Cerebellar cortex (tissue), 1 donor: ENCODE results near the gene PCDHGB3.

Experiments used
- DNase-seq: peaks from one replicate; pipeline ENCODE4 v3.0.0-alpha.2; 2015; ENCODE audit warnings: low spot score

PCDHGB3 gene

DNA sequence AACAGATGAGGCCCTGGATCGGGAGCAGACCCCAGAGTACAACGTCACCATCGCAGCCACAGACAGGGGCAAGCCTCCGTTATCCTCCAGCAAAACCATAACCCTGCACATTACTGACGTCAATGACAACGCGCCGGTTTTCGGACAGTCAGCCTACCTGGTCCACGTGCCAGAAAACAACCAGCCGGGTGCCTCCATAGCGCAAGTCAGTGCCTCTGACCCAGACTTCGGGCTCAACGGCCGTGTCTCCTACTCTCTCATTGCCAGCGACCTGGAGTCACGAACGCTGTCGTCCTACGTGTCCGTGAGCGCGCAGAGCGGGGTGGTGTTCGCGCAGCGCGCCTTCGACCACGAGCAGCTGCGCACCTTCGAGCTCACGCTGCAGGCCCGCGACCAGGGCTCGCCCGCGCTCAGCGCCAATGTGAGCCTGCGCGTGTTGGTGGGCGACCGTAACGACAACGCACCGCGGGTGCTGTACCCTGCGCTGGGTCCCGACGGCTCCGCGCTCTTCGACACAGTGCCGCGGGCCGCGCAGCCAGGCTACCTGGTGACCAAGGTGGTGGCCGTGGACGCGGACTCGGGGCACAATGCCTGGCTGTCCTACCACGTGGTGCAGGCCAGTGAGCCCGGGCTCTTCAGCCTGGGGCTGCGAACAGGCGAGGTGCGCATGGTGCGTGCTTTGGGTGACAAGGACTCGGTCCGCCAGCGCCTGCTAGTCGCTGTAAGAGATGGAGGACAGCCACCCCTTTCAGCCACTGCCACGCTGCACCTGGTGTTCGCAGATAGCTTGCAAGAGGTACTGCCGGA lies 49.2 kb downstream of the PCDHGB3 start:
- DNase-seq: no peak

- DNase-seq: no peak
These were observed 50.9 kb downstream of the PCDHGB3 start, which contains the start of gene PCDHGA11 for GRCh38 chr5:141420855-141421488. PCDHGA11 (plus strand) TSS chr5:141421051; CDS start chr5:141421228, 177 bp downstream.

DNA sequence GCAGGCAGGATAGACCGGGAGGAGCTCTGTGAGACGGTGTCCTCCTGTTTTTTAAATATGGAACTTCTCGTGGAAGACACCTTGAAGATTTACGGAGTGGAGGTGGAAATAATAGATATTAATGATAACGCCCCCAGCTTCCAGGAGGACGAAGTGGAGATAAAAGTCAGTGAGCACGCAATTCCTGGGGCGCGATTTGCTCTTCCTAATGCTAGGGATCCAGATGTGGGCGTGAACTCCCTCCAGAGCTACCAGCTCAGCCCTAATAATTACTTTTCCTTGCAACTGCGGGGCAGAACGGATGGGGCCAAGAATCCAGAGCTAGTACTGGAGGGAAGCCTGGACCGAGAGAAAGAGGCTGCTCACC lies 51.4 kb downstream of the PCDHGB3 start:
- DNase-seq: no peak
